Measurements from ENCODE around the gene PACRG.

PACRG gene

GRCh38 chr6:163323705-163324104 is 595.9 kb downstream of the PACRG start:
- H3K4me3 ChIP-seq (replicated peaks; ENCODE audit: low read depth, low read length), result no peak overlapping the region
- no peak for DNase-seq (ENCODE audit: low read depth)
- no peak for TF ChIP-seq CTCF (IDR thresholded peaks at IDR 0.05; ENCODE audit: low read length, missing control alignments)

GRCh38 chr6:163324326-163324687 is 596.5 kb downstream of the PACRG start:
- DNase-seq (ENCODE audit: low read depth), result no peak
- H3K4me3 ChIP-seq (replicated peaks; ENCODE audit: low read depth, low read length), result no peak overlapping the region
- no peak for TF ChIP-seq CTCF (IDR thresholded peaks at IDR 0.05; ENCODE audit: low read length, missing control alignments)

GRCh38 chr6:163324688-163325389 is 597.1 kb downstream of the PACRG start:
- peak; percentile 26 for DNase-seq (ENCODE audit: low read depth)
- no peak overlapping the region for H3K4me3 ChIP-seq (replicated peaks; ENCODE audit: low read depth, low read length)
- TF ChIP-seq CTCF (IDR thresholded peaks at IDR 0.05; ENCODE audit: low read length, missing control alignments), result no peak

GRCh38 chr6:163325390-163325784 is 597.6 kb downstream of the PACRG start:
- TF ChIP-seq CTCF (IDR thresholded peaks at IDR 0.05; ENCODE audit: low read length, missing control alignments), result no peak
- H3K4me3 ChIP-seq (replicated peaks; ENCODE audit: low read depth, low read length), result no peak overlapping the region
- no peak for DNase-seq (ENCODE audit: low read depth)

- no peak overlapping the region for H3K4me3 ChIP-seq (replicated peaks; ENCODE audit: low read depth, low read length)
- no peak for DNase-seq (ENCODE audit: low read depth)
- TF ChIP-seq CTCF (IDR thresholded peaks at IDR 0.05; ENCODE audit: low read length, missing control alignments), result no peak
Measured at GRCh38 chr6:163327165-163327880, 599.5 kb downstream of the PACRG start.

- DNase-seq (ENCODE audit: low read depth), result no peak
- no peak overlapping the region for H3K4me3 ChIP-seq (replicated peaks; ENCODE audit: low read depth, low read length)
- no peak for TF ChIP-seq CTCF (IDR thresholded peaks at IDR 0.05; ENCODE audit: low read length, missing control alignments)
Measured at GRCh38 chr6:163327921-163328320, 600.1 kb downstream of the PACRG start.
